ENCODE data around the gene TEX29.

TEX29 gene

GRCh38 chr13:111342721-111343120 is 22.3 kb downstream of the TEX29 start:
- TF ChIP-seq SETDB1 (IDR thresholded peaks at IDR 0.05; ENCODE audit: insufficient read length, low read length) (no peak), ZBTB8A (tag by site-specific recombination; IDR thresholded peaks at IDR 0.05) (no peak), ZNF148 (tag by site-specific recombination; IDR thresholded peaks at IDR 0.05; ENCODE audit: borderline replicate concordance) (no peak)
- POLR2A ChIA-PET = no interaction called here
- Histone ChIP-seq H3K4me3 (ENCODE audit: low read depth, low read length) (no peak overlapping the region), H3K9me3 (ENCODE audit: control insufficient read depth, insufficient read depth, low read depth, low read length) (no peaks in the 10 kb centered on the region), H3K4me1 (ENCODE audit: control insufficient read depth, insufficient read depth, low read length) (no peaks in the 10 kb centered on the region), H3K36me3 (ENCODE audit: control insufficient read depth in 2 of 2, insufficient read depth in 1 of 2, low read length in 2 of 2) (no peaks in the 10 kb centered on the region), H3K27ac (ENCODE audit: extremely low read depth, low read depth, low read length) (no peak overlapping the region)
- CTCF ChIA-PET = no interaction called here

GRCh38 chr13:111343186-111343805 is 22.9 kb downstream of the TEX29 start:
- Histone ChIP-seq H3K27ac (ENCODE audit: extremely low read depth, low read depth, low read length) (no peak overlapping the region), H3K9me3 (ENCODE audit: control insufficient read depth, insufficient read depth, low read depth, low read length) (no peaks in the 10 kb centered on the region), H3K4me3 (ENCODE audit: low read depth, low read length) (no peak overlapping the region), H3K4me1 (ENCODE audit: control insufficient read depth, insufficient read depth, low read length) (no peaks in the 10 kb centered on the region), H3K36me3 (ENCODE audit: control insufficient read depth in 2 of 2, insufficient read depth in 1 of 2, low read length in 2 of 2) (no peaks in the 10 kb centered on the region)
- ChIA-PET POLR2A (no interaction called here), CTCF (no interaction called here)
- no peak for TF ChIP-seq ZFP41 (tag by site-specific recombination; IDR thresholded peaks at IDR 0.05; ENCODE audit: borderline replicate concordance)
- TF ChIP-seq ZNF335 (tag by site-specific recombination; conservative IDR thresholded peaks at IDR 0.05) = no peak
- TF ChIP-seq SALL2 (tag by site-specific recombination; IDR thresholded peaks at IDR 0.05; ENCODE audit: borderline replicate concordance) = no peak
- TF ChIP-seq, protein P1, sequence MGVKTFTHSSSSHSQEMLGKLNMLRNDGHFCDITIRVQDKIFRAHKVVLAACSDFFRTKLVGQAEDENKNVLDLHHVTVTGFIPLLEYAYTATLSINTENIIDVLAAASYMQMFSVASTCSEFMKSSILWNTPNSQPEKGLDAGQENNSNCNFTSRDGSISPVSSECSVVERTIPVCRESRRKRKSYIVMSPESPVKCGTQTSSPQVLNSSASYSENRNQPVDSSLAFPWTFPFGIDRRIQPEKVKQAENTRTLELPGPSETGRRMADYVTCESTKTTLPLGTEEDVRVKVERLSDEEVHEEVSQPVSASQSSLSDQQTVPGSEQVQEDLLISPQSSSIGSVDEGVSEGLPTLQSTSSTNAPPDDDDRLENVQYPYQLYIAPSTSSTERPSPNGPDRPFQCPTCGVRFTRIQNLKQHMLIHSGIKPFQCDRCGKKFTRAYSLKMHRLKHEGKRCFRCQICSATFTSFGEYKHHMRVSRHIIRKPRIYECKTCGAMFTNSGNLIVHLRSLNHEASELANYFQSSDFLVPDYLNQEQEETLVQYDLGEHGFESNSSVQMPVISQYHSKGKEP (tag by site-specific recombination; IDR thresholded peaks at IDR 0.05) = no peak
- no peak for TF ChIP-seq ZNF560 (tag by site-specific recombination; IDR thresholded peaks at IDR 0.05; ENCODE audit: borderline replicate concordance)

DNA sequence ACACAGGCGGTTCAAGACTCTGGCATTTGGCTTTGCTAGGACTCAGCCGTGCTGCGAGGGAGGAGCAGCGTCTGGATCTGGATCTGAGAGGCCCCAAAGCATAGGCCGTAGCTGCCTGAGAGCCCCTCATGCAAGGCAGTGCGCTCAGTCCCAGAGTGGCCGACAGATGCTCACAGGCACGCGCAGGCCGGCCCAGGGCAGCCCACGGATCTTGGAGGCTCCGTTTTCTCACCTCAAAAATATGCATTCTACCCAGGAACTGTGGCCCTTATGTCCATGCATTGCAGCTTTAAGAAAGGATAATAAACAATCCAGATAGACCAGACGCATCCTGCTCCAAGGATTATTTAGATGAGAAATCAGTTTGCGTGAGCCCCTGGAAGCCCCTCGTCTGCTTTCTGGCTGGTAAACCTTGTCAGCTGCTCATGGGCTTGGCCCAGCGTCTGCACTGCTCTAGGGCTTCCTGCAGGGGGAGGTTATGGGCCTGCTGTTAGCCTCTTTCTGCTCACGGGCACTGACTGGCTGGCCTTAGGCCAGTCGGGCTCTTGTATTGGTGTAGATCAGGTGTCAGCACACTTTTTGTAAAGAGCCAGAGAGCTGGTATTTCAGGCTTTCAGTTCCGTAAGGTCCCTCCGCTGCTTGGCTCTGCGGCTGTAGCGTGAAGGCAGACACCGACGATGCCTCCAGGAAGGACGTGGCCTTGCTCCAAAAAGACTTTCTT is 24.2 kb downstream of the TEX29 start:
- Histone ChIP-seq H3K9me3 (ENCODE audit: control insufficient read depth, insufficient read depth, low read depth, low read length) (no peaks in the 10 kb centered on the region), H3K4me1 (ENCODE audit: control insufficient read depth, insufficient read depth, low read length) (no peaks in the 10 kb centered on the region), H3K27ac (ENCODE audit: extremely low read depth, low read depth, low read length) (no peak overlapping the region), H3K4me3 (ENCODE audit: low read depth, low read length) (no peak overlapping the region), H3K36me3 (ENCODE audit: control insufficient read depth in 2 of 2, insufficient read depth in 1 of 2, low read length in 2 of 2) (no peaks in the 10 kb centered on the region)
- POLR2A ChIA-PET = no interaction called here
- CTCF ChIA-PET = no interaction called here
- TF ChIP-seq, protein P2, sequence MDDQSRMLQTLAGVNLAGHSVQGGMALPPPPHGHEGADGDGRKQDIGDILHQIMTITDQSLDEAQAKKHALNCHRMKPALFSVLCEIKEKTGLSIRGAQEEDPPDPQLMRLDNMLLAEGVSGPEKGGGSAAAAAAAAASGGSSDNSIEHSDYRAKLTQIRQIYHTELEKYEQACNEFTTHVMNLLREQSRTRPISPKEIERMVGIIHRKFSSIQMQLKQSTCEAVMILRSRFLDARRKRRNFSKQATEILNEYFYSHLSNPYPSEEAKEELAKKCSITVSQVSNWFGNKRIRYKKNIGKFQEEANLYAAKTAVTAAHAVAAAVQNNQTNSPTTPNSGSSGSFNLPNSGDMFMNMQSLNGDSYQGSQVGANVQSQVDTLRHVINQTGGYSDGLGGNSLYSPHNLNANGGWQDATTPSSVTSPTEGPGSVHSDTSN (CRISPR knock-in tag; IDR thresholded peaks at IDR 0.05) = no peak
- TF ChIP-seq BCL11A (tag by site-specific recombination; IDR thresholded peaks at IDR 0.05; ENCODE audit: low read depth) (no peak), BCL11B (tag by site-specific recombination; IDR thresholded peaks at IDR 0.05; ENCODE audit: low read depth) (no peak), HIC1 (tag by site-specific recombination; IDR thresholded peaks at IDR 0.05) (no peak), MEIS1 (CRISPR knock-in tag; IDR thresholded peaks at IDR 0.05; ENCODE audit: borderline replicate concordance) (no peak)
